Adipocyte (in vitro differentiated cells): Measurements from ENCODE around the gene MB21D2.
"Not testable (repeated sequence)": the region's sequence is repeated elsewhere in the genome, so short reads cannot be mapped to it uniquely, and the experiment has no call there.

ENCODE experiments used
- DNase-seq: peaks from one replicate; pipeline ENCODE4 v3.0.0-alpha.2; 2015; ENCODE audit warnings: low read depth
- H3K27me3 ChIP-seq: replicated peaks from 2 replicates; pipeline ENCODE4 v1.7.0; 2013; ENCODE audit warnings: mild to moderate bottlenecking, low read length, moderate library complexity; ENCODE audit not compliant: control insufficient read depth, insufficient read depth
- H3K36me3 ChIP-seq: 2 replicates; pipeline ENCODE4 v1.7.0; 2013; ENCODE audit warnings: low read length, mild to moderate bottlenecking, moderate library complexity; ENCODE audit not compliant: control insufficient read depth, insufficient read depth, severe bottlenecking
- H3K4me1 ChIP-seq: 2 replicates; pipeline ENCODE4 v1.7.0; 2013; ENCODE audit warnings: mild to moderate bottlenecking, low read length, moderate library complexity; ENCODE audit not compliant: control insufficient read depth, insufficient read depth
- H3K4me3 ChIP-seq: 2 replicates; pipeline ENCODE4 v1.7.0; 2013; ENCODE audit warnings: mild to moderate bottlenecking, low read length, moderate library complexity
- H3K9ac ChIP-seq: 2 replicates; pipeline ENCODE4 v1.7.0; 2013; ENCODE audit warnings: mild to moderate bottlenecking, low read length, moderate library complexity
- H3K9me3 ChIP-seq: 2 replicates; pipeline ENCODE4 v1.7.0; 2013; ENCODE audit warnings: mild to moderate bottlenecking, low read length, moderate library complexity; ENCODE audit not compliant: control insufficient read depth

Gene MB21D2

DNA sequence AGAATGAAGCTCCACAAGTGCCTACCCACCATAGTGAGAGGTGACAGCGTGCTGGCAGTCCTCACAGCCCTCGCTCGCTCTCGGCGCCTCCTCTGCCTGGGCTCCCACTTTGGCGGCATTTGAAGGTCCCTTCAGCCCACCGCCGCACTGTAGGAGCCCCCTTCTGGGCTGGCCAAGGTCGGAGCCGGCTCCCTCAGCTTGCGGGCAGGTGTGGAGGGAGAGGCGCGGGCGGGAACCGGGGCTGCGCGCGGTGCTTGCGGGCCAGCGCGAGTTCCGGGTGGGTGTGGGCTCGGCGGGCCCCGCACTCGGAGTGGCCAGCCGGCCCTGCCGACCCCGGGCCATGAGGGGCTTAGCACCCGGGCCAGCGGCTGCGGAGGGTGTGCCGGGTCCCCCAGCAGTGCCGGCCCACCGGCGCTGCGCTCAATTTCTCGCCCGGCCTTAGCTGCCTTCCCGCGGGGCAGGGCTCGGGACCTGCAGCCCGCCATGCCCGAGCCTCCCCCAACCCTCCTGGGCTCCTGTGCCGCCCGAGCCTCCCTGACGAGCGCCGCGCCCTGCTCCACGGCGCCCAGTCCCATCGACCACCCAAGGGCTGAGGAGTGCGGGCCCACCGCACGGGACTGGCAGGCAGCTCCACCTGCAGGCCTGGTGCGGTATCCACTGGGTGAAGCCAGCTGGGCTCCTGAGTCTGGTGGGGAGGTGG, 128.7 kb downstream of the MB21D2 start:
- not testable (repeated sequence) for DNase-seq, H3K27me3 ChIP-seq, H3K36me3 ChIP-seq, H3K4me3 ChIP-seq, H3K9me3 ChIP-seq, H3K4me1 ChIP-seq, H3K9ac ChIP-seq

DNA sequence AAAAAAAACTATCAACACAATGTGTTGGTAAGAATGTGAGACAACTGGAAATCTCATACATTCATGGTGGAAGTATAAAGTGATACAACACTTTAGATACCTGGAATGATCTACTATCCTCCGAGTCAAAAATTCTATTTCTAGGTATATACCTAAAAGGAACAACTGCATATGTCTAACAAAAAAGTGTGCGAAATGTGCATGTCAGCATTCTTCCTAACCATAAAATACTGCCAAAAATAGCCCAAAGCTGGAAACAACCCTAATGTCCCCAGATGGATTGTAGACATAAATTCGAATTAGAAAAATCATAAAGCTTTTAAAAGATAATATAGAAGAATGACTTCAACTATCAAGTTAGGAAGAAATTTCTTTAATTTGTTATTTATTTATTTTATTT, 139.1 kb downstream of the MB21D2 start:
- no peak overlapping the region for H3K9ac ChIP-seq
- H3K9me3 ChIP-seq, result peaks cover 13% of the 10 kb centered on the region
- no peak for DNase-seq

GRCh38 chr3:192774341-192774740, 143.3 kb downstream of the MB21D2 start:
- not testable (repeated sequence) for H3K9ac ChIP-seq, H3K4me1 ChIP-seq, H3K27me3 ChIP-seq, DNase-seq, H3K36me3 ChIP-seq, H3K4me3 ChIP-seq
- H3K9me3 ChIP-seq, result peaks cover 13% of the 10 kb centered on the region

More for the DNA sequence above, 139.1 kb downstream of the MB21D2 start:
- Histone ChIP-seq H3K4me1 (no peaks in the 10 kb centered on the region), H3K4me3 (no peak overlapping the region), H3K27me3 (no peaks in the 10 kb centered on the region), H3K36me3 (no peaks in the 10 kb centered on the region)

GRCh38 chr3:192772240-192772894, 145.3 kb downstream of the MB21D2 start:
- peaks cover 13% of the 10 kb centered on the region for H3K9me3 ChIP-seq
- peaks cover 4% of the 10 kb centered on the region for H3K27me3 ChIP-seq
- H3K36me3 ChIP-seq, result no peaks in the 10 kb centered on the region
- no peak overlapping the region for H3K9ac ChIP-seq
- H3K4me3 ChIP-seq, result no peak overlapping the region
- no peaks in the 10 kb centered on the region for H3K4me1 ChIP-seq
- peak; percentile 31 for DNase-seq

GRCh38 chr3:192758654-192759053, 159.0 kb downstream of the MB21D2 start:
- H3K4me3 ChIP-seq, result no peak overlapping the region
- H3K9ac ChIP-seq, result no peak overlapping the region
- H3K27me3 ChIP-seq, result no peaks in the 10 kb centered on the region
- no peaks in the 10 kb centered on the region for H3K9me3 ChIP-seq
- DNase-seq, result no peak
- no peaks in the 10 kb centered on the region for H3K4me1 ChIP-seq
- H3K36me3 ChIP-seq, result no peaks in the 10 kb centered on the region

GRCh38 chr3:192751148-192751547, 166.5 kb downstream of the MB21D2 start:
- Histone ChIP-seq H3K36me3 (no peaks in the 10 kb centered on the region), H3K4me1 (no peaks in the 10 kb centered on the region), H3K4me3 (no peak overlapping the region), H3K9ac (no peak overlapping the region), H3K9me3 (no peaks in the 10 kb centered on the region), H3K27me3 (no peaks in the 10 kb centered on the region)
- DNase-seq, result no peak

GRCh38 chr3:192750201-192750600, 167.5 kb downstream of the MB21D2 start:
- Histone ChIP-seq H3K36me3 (no peaks in the 10 kb centered on the region), H3K4me1 (no peaks in the 10 kb centered on the region), H3K9ac (no peak overlapping the region), H3K9me3 (no peaks in the 10 kb centered on the region), H3K4me3 (no peak overlapping the region), H3K27me3 (no peaks in the 10 kb centered on the region)
- no peak for DNase-seq

GRCh38 chr3:192747746-192748145, 169.9 kb downstream of the MB21D2 start:
- no peak for DNase-seq
- H3K36me3 ChIP-seq, result no peaks in the 10 kb centered on the region
- no peaks in the 10 kb centered on the region for H3K9me3 ChIP-seq
- no peak overlapping the region for H3K9ac ChIP-seq
- no peaks in the 10 kb centered on the region for H3K27me3 ChIP-seq
- H3K4me1 ChIP-seq, result no peaks in the 10 kb centered on the region
- no peak overlapping the region for H3K4me3 ChIP-seq

GRCh38 chr3:192747145-192747544, 170.5 kb downstream of the MB21D2 start:
- H3K4me3 ChIP-seq, result no peak overlapping the region
- DNase-seq, result no peak
- no peak overlapping the region for H3K9ac ChIP-seq
- no peaks in the 10 kb centered on the region for H3K4me1 ChIP-seq
- no peaks in the 10 kb centered on the region for H3K36me3 ChIP-seq
- no peaks in the 10 kb centered on the region for H3K27me3 ChIP-seq
- no peaks in the 10 kb centered on the region for H3K9me3 ChIP-seq
